CD8-positive, alpha-beta memory T cell (primary cell): ENCODE results near the gene C19orf25. TPM values are rescaled to one million over a fixed set of nuclear protein-coding genes. Genes with fewer than 3 reads are reported as not detected.
"Not testable (repeated sequence)": the region's sequence is repeated elsewhere in the genome, so short reads cannot be mapped to it uniquely, and the experiment has no call there.

Experiments
- CTCF ChIA-PET: fragments of 350-600 bp; sonication (Branson Sonifier 250); formaldehyde crosslinking; loops from one replicate; lab custom pipeline; 2021; ENCODE audit warnings: antibody characterized with exemption; lab: Charles Lee
- POLR2A ChIA-PET: fragments of 350-600 bp; sonication (Branson Sonifier 250); formaldehyde crosslinking; loops from one replicate; lab custom pipeline; 2021; ENCODE audit warnings: antibody characterized with exemption; lab: Charles Lee
- DNase-seq, 5 donors: peaks; one replicate each; pipeline versions ENCODE4 v3.0.0 to v3.0.0-alpha.2; 2020 to 2022; ENCODE audit warnings: mixed read lengths in 1 of 5
- H3K27ac ChIP-seq: one replicate; pipeline ENCODE4 v1.7.0; 2013; ENCODE audit warnings: low read depth, mild to moderate bottlenecking, low read length, moderate library complexity
- H3K27me3 ChIP-seq: 2 replicates; pipeline ENCODE4 v1.7.0; 2013; ENCODE audit warnings: low read length, mild to moderate bottlenecking; ENCODE audit not compliant: insufficient read depth, poor library complexity, severe bottlenecking
- H3K36me3 ChIP-seq: 2 replicates; pipeline ENCODE4 v1.7.0; 2013; ENCODE audit warnings: mild to moderate bottlenecking, low read length, moderate library complexity; ENCODE audit not compliant: insufficient read depth
- H3K4me1 ChIP-seq: 2 replicates; pipeline ENCODE4 v1.7.0; 2013; ENCODE audit warnings: mild to moderate bottlenecking, low read length, moderate library complexity; ENCODE audit not compliant: insufficient read depth
- H3K4me3 ChIP-seq: 2 replicates; pipeline ENCODE4 v1.7.0; 2013; ENCODE audit warnings: mild to moderate bottlenecking, low read length
- H3K9me3 ChIP-seq: 2 replicates; pipeline ENCODE4 v1.7.0; 2013; ENCODE audit warnings: mild to moderate bottlenecking, low read length
- H3K27ac Mint-ChIP-seq, 8 donors: one replicate each; pipeline ENCODE4 v1.8.0; 2020 to 2021; ENCODE audit warnings: mixed read lengths in 8 of 8, mild to moderate bottlenecking in 6 of 8, inconsistent platforms in 3 of 8, moderate library complexity in 3 of 8
- H3K27me3 Mint-ChIP-seq, 2 donors: one replicate each; pipeline ENCODE4 v1.8.0; 2020 to 2021; ENCODE audit warnings: mixed read lengths in 2 of 2, mild to moderate bottlenecking in 1 of 2, moderate library complexity in 1 of 2
- H3K36me3 Mint-ChIP-seq, 3 donors: one replicate each; pipeline ENCODE4 v1.8.0; 2020 to 2021; ENCODE audit warnings: mixed read lengths in 3 of 3, inconsistent platforms in 1 of 3, mild to moderate bottlenecking in 1 of 3
- H3K4me1 Mint-ChIP-seq, 3 donors: one replicate each; pipeline ENCODE4 v1.8.0; 2020 to 2021; ENCODE audit warnings: mixed read lengths in 3 of 3, inconsistent platforms in 1 of 3, mild to moderate bottlenecking in 1 of 3
- H3K4me3 Mint-ChIP-seq, 7 donors: one replicate each; pipeline ENCODE4 v1.8.0; 2020 to 2021; ENCODE audit warnings: mixed read lengths in 7 of 7, mild to moderate bottlenecking in 6 of 7, moderate library complexity in 4 of 7, inconsistent platforms in 2 of 7
- H3K9me3 Mint-ChIP-seq, 5 donors: one replicate each; pipeline ENCODE4 v1.8.0; 2020 to 2022; ENCODE audit warnings: mixed read lengths in 5 of 5, mild to moderate bottlenecking in 3 of 5, moderate library complexity in 2 of 5, inconsistent platforms in 1 of 5
- polyA plus RNA-seq: library from polyadenylated mRNA; unstranded; fragments of 300-500 nt; fragmentation: Illumina TruSeq; gene quantifications from one replicate; pipeline ENCODE4 v1.2.3, GENCODE V29; 2021
- total RNA-seq, 2 experiments: library from RNA; stranded (reverse); gene quantifications; one replicate each; pipeline ENCODE4 v1.2.3, GENCODE V29; 2021

The C19orf25 gene
- total and polyA plus RNA-seq, 3 experiments from 2014 or later: 36.9 to 56.7 (median 41.4) TPM

DNA sequence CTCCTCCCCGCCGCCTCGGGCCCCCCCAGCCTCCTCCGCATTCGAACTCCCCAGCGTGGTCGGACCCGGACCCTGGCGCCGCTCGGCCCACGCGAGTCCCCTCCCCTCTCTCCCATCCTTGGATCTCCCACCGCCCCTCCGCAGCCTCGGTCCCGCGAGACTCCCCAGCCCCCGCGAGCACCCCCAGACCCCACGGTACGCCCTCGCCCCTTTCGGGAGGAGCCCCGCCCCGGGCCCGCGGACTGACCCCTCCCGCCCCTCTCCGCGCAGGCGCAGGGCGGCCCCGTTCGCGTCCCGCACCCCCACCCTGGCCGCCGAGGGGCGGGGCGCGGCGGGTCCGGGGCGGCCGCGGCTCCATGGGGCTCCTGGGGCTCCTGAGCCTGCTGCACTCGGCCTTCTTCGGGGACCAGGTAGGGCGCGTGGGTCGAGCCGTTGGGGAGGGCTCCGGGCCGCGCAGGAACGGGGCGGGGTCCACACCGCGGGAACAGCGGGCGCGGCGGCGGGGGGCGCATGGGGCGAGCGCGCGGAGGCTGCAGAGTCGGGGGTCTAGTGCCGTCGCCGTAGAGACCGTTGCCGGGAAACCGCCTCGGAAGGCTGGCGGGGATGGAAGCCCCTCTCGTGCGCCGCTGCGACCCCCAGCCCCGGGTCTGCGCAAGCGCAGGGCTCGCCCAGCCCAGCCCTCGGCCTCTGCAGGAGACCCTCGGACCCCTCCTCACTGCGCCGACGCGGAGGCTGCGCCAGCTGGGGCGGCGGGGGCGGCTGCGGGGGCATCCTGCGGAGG lies 32.9 kb downstream of the C19orf25 start:
- H3K27me3 Mint-ChIP-seq: peaks cover 32 to 34% of the 10 kb centered on the region in 2 donors
- Histone ChIP-seq H3K27me3 (peaks cover 41% of the 10 kb centered on the region), H3K27ac (no peak overlapping the region), H3K36me3 (peaks cover 9% of the 10 kb centered on the region), H3K4me3 (no peak overlapping the region), H3K4me1 (peaks cover 10% of the 10 kb centered on the region), H3K9me3 (no peaks in the 10 kb centered on the region)
- H3K4me1 Mint-ChIP-seq: peaks cover 19 to 40% (median 21%) of the 10 kb centered on the region in 3 donors
- H3K4me3 Mint-ChIP-seq: peak overlapping the region in 1 of 7 donors; percentile 40
- peaks cover 0 to 2% (median 0%) of the 10 kb centered on the region in 5 donors for H3K9me3 Mint-ChIP-seq
- no peak for DNase-seq
- ChIA-PET POLR2A (interaction anchor here (1.4 kb wide), 1 partner anchor 25 kb away, joined by 5 read pairs; no protein-coding TSS in a partner anchor), CTCF (interaction anchor here (0.8 to 2.2 kb wide), 10 partner anchors 9 to 69 kb away, joined by 3 to 12 read pairs (median 4); no protein-coding TSS in a partner anchor)
- H3K36me3 Mint-ChIP-seq: peaks cover 2 to 17% (median 3%) of the 10 kb centered on the region in 3 donors
- no peak overlapping the region for H3K27ac Mint-ChIP-seq

DNA sequence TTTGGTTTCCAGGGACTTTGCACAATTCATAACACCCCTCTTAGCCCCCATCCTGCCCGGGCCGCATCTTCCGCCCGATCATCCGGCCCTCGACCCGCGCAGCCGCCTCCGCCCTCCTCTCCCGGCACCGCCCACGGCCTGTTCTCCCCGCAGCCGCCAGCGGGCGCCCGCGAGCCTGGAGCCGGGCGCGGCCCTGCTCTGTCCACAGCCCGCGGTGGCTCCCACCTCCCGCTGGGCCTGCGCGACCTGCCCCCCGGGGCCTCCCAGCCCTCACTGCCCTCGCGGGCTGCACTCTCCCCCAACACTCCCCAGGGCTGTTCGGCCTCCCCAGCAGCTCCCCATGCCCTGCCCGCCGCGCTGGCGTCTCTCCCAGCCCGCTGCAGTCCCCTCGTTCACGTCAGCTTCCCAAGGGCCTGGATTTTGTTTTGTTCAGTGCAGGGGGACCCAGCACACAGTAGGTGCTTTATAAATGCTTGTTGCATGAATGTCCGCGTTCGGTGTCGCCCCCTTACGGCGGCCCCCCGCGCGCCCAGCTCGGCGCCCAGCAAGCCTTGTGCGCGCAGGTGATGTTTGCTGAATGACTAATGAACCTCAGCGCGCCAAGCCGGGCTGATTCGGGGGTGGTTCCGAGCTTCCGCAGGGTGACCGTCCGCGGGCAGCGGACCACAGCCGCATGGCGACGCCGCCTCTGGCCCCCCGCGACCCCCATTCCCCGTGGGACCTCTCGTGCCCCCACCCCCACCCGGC lies 33.7 kb downstream of the C19orf25 start:
- ChIA-PET CTCF (interaction anchor here (0.8 to 2.2 kb wide), 13 partner anchors 9 to 166 kb away, joined by 3 to 12 read pairs (median 4); partner anchors contain the start of genes PCSK4 and REEP6), POLR2A (interaction anchor here (1.4 kb wide), 1 partner anchor 26 kb away, joined by 5 read pairs; no protein-coding TSS in a partner anchor)
- peak overlapping the region in 3 of 8 donors; percentile 27 to 67 (median 47) for H3K27ac Mint-ChIP-seq
- Histone ChIP-seq H3K4me1 (peaks cover 18% of the 10 kb centered on the region), H3K4me3 (peak overlapping the region; percentile 43), H3K27me3 (peaks cover 33% of the 10 kb centered on the region), H3K36me3 (peaks cover 16% of the 10 kb centered on the region), H3K9me3 (no peaks in the 10 kb centered on the region), H3K27ac (no peak overlapping the region)
- H3K4me1 Mint-ChIP-seq: peaks cover 23 to 39% (median 26%) of the 10 kb centered on the region in 3 donors
- H3K9me3 Mint-ChIP-seq: no peaks in the 10 kb centered on the region
- peak; percentile 67 to 81 (median 76) for DNase-seq
- H3K27me3 Mint-ChIP-seq: peaks cover 24 to 27% of the 10 kb centered on the region in 2 donors
- H3K36me3 Mint-ChIP-seq: peaks cover 2 to 25% (median 3%) of the 10 kb centered on the region in 3 donors
- peak overlapping the region; percentile 64 to 89 (median 71) for H3K4me3 Mint-ChIP-seq

DNA sequence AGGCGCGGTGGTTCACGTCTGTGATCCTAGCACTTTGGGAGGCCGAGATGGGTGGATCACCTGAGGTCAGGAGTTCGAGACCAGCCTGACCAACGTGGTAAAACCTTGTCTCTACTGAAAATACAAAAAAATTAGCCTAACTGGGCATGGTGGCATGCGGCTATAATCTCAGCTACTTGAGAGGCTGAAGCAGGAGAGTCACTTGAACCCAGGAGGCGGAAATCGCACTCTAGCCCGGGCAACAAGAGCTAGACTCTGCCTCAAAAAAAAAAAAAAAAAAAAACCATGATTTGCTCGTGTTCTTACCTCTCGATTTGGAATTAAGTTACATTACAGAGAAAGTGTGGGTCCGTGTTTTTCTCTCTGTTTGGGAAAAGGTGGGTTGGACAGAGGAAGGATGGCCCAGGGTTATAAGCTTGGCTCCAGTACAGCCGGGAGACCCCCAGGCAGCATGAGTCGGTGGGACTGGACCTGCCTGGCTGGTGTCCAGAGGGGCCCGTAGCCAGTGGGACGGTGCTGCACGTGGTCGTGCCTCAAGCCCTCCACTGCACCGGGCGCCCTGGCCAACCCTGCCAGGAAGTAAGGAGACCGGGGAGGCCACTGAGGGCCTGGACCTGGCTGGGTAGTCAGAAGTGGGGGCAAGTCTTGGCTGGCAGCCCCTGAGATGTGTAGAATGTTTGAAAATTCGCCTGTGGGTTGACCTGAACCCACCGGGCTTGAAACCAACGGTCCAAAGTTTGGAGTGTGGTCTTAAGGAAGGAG lies 37.2 kb downstream of the C19orf25 start:
- Histone ChIP-seq H3K36me3 (peaks cover 22% of the 10 kb centered on the region), H3K4me3 (no peak overlapping the region), H3K9me3 (no peaks in the 10 kb centered on the region), H3K27me3 (peaks cover 6% of the 10 kb centered on the region), H3K4me1 (peaks cover 36% of the 10 kb centered on the region), H3K27ac (no peak overlapping the region)
- H3K4me3 Mint-ChIP-seq: peak overlapping the region in 6 of 7 donors; percentile 23 to 98 (median 56)
- DNase-seq: no peak
- peak overlapping the region in 2 of 8 donors; percentile 54 to 96 for H3K27ac Mint-ChIP-seq
- ChIA-PET CTCF (interaction anchor here (1.8 to 2.4 kb wide), 2 partner anchors 28 to 197 kb away, joined by 5 to 6 read pairs; no protein-coding TSS in a partner anchor), POLR2A (interaction anchor here (0.6 kb wide), 1 partner anchor 645 kb away, joined by 6 read pairs; no protein-coding TSS in a partner anchor)
- H3K36me3 Mint-ChIP-seq: peaks cover 2 to 46% (median 3%) of the 10 kb centered on the region in 3 donors
- peaks cover 28 to 49% (median 36%) of the 10 kb centered on the region in 3 donors for H3K4me1 Mint-ChIP-seq
- no peaks in the 10 kb centered on the region for H3K9me3 Mint-ChIP-seq
- peaks cover 0 to 2% of the 10 kb centered on the region in 2 donors for H3K27me3 Mint-ChIP-seq

- H3K9me3 Mint-ChIP-seq: no peaks in the 10 kb centered on the region
- Histone ChIP-seq H3K4me1 (peaks cover 36% of the 10 kb centered on the region), H3K36me3 (peaks cover 22% of the 10 kb centered on the region), H3K9me3 (no peaks in the 10 kb centered on the region), H3K27ac (no peak overlapping the region), H3K4me3 (no peak overlapping the region), H3K27me3 (peaks cover 4% of the 10 kb centered on the region)
- peaks cover 26 to 46% (median 36%) of the 10 kb centered on the region in 3 donors for H3K4me1 Mint-ChIP-seq
- ChIA-PET CTCF (interaction anchor here (2.4 kb wide), 1 partner anchor 27 kb away, joined by 5 read pairs; no protein-coding TSS in a partner anchor), POLR2A (interaction anchor here (0.6 to 0.9 kb wide), 2 partner anchors 22 to 645 kb away, joined by 3 to 6 read pairs; no protein-coding TSS in a partner anchor)
- no peaks in the 10 kb centered on the region for H3K27me3 Mint-ChIP-seq
- no peak for DNase-seq
- peaks cover 2 to 46% (median 3%) of the 10 kb centered on the region in 3 donors for H3K36me3 Mint-ChIP-seq
- peak overlapping the region in 6 of 7 donors; percentile 53 to 99 (median 97) for H3K4me3 Mint-ChIP-seq
- peak overlapping the region in 4 of 8 donors; percentile 14 to 96 (median 44) for H3K27ac Mint-ChIP-seq
Measured at GRCh38 chr19:1441022-1441426, 38.0 kb downstream of the C19orf25 start.

GRCh38 chr19:1440418-1440801 lies 38.6 kb downstream of the C19orf25 start:
- ChIA-PET POLR2A (interaction anchor here (0.9 kb wide), 1 partner anchor 22 kb away, joined by 3 read pairs; no protein-coding TSS in a partner anchor), CTCF (interaction anchor here (2.4 kb wide), 1 partner anchor 26 kb away, joined by 5 read pairs; no protein-coding TSS in a partner anchor)
- no peaks in the 10 kb centered on the region for H3K27me3 Mint-ChIP-seq
- Histone ChIP-seq H3K9me3 (no peaks in the 10 kb centered on the region), H3K36me3 (peaks cover 22% of the 10 kb centered on the region), H3K27me3 (peaks cover 1% of the 10 kb centered on the region), H3K27ac (no peak overlapping the region), H3K4me1 (peaks cover 36% of the 10 kb centered on the region), H3K4me3 (no peak overlapping the region)
- H3K4me1 Mint-ChIP-seq: peaks cover 26 to 45% (median 36%) of the 10 kb centered on the region in 3 donors
- peaks cover 3 to 50% (median 3%) of the 10 kb centered on the region in 3 donors for H3K36me3 Mint-ChIP-seq
- peak overlapping the region; percentile 57 to 100 (median 97) for H3K4me3 Mint-ChIP-seq
- H3K9me3 Mint-ChIP-seq: no peaks in the 10 kb centered on the region
- DNase-seq: no peak
- H3K27ac Mint-ChIP-seq: peak overlapping the region in 6 of 8 donors; percentile 17 to 96 (median 62)

DNA sequence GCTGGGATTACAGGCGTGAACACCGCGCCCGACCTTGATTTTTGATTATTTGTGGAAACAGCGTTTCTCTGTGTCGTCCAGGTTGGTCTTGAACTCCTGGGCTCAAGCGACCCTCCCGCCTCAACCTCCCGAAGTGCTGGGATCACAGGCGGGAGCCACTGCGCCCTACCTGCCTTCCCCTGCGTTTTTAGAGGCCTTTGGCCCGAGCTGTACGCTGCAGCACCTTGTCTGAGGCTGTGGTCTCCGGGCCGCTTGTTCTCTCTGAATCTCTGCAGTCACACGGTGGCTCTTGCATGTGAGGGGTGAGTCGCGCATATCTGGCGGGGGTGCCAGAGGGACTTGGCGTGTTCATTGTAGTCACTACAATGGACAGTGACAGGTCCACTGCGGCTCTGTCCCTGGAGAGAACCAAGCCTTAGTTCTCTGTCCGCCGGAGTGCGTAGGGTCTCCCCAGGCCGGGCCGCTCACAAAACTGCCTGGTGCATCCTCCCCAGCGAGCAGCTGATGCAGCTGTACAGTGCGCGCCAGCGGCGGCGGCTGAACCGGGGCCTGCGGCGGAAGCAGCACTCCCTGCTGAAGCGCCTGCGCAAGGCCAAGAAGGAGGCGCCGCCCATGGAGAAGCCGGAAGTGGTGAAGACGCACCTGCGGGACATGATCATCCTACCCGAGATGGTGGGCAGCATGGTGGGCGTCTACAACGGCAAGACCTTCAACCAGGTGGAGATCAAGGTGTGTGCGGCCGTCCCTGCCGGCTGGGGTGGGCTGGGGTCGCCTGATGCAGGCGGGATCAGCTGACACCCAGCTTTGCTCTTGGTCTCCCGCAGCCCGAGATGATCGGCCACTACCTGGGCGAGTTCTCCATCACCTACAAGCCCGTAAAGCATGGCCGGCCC lies 39.2 kb downstream of the C19orf25 start:
- POLR2A ChIA-PET: interaction anchor here (0.9 kb wide), 1 partner anchor 21 kb away, joined by 3 read pairs; no protein-coding TSS in a partner anchor
- H3K4me1 ChIP-seq: peaks cover 35% of the 10 kb centered on the region
- Mint-ChIP-seq H3K4me3 (peak overlapping the region; percentile 96 to 100 (median 97)), H3K27ac (peak overlapping the region; percentile 54 to 98 (median 87)), H3K36me3 (peaks cover 3 to 56% (median 6%) of the 10 kb centered on the region in 3 donors), H3K4me1 (peaks cover 25 to 38% (median 33%) of the 10 kb centered on the region in 3 donors)
- CTCF ChIA-PET: interaction anchor here (2.4 kb wide), 1 partner anchor 26 kb away, joined by 5 read pairs; no protein-coding TSS in a partner anchor
- not testable (repeated sequence) for H3K9me3 ChIP-seq, H3K9me3 Mint-ChIP-seq, H3K27me3 Mint-ChIP-seq, H3K27me3 ChIP-seq, DNase-seq
- H3K36me3 ChIP-seq: peaks cover 22% of the 10 kb centered on the region
- peak overlapping the region; percentile 91 for H3K27ac ChIP-seq
- H3K4me3 ChIP-seq: peak overlapping the region; percentile 89
